Measurements from ENCODE around the gene AGBL1.

AGBL1 gene

GRCh38 chr15:86236356-86237110, 156.9 kb downstream of the AGBL1 start:
- no peak for DNase-seq (ENCODE audit: low read depth in 2 of 2)

DNA sequence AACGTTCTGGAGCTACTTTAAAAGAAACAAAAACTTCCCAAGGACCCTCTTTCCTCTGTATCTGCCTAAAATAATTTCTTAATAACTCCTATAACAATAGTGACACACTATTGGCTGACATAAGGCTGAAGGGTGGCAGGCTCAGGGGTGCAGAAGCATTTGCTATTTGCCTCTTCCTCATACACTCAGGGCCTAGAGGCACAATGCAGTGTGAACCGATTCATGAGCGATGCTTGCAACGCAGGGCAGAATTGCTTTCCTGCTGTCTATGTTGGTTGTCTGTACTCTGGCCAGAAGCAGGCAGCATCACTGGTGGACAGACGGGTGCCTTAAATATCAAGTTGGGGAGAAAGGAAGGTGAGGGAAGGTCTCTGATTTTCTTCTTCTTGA, 157.4 kb downstream of the AGBL1 start:
- DNase-seq (ENCODE audit: low read depth in 2 of 2), result no peak

DNA sequence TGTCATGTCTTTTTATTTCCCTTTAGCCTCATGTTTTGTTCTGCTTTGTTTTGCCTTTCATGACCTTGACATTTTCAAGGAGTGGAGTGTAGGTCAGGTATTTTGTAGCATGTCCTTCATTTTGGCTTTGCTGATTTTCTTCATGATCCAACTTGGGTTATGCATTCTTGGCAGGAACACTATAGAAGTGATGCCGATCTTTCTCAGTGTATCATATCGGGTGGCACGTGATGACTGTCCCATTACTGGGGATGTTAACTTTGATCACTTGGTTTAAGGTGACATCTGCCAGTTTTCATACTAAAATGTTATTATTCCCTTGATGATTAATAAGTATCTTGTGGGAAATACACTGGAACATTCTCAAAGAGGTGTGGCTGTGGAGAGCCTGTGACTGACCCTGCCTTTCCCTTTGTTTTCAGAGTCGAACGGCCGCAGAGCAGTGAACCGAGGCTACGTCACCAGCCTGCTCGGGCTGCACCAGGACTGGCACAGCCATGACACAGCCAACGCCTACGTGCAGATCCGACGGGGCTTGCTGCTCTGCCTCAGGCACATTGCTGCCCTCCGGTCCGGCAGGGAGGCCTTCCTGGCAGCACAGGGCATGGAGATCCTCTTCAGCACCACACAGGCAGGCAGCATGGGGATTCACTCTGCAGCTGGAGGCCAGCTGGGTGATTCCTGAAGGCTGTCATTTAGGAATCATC, 167.7 kb downstream of the AGBL1 start:
- no peak for DNase-seq (ENCODE audit: low read depth in 2 of 2)

- no peak for DNase-seq (ENCODE audit: low read depth in 2 of 2)
Measured at GRCh38 chr15:86255247-86255646, 175.6 kb downstream of the AGBL1 start.

GRCh38 chr15:86256628-86257027, 177.0 kb downstream of the AGBL1 start:
- DNase-seq (ENCODE audit: low read depth in 2 of 2), result no peak

GRCh38 chr15:86259589-86259988, 179.9 kb downstream of the AGBL1 start:
- no peak for DNase-seq (ENCODE audit: low read depth in 2 of 2)

DNA sequence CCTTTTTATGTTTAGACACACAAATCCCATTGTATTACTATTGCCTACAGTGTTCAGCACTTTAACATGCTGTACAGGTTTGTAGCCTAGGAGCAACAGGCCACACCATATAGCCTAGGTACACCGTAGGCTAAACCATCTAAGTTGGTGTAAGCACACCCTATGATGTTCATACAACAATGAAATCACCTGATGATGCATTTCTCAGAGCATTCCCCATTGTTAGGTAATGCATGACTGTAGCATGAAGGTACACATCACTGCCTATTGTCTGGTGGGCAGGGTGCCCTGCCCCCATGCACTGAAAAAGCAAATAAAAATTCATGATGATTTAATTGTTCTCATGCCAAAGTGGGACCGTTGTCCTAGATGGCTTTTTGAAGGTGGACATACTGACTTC, 183.6 kb downstream of the AGBL1 start:
- DNase-seq (ENCODE audit: low read depth in 2 of 2), result no peak

DNA sequence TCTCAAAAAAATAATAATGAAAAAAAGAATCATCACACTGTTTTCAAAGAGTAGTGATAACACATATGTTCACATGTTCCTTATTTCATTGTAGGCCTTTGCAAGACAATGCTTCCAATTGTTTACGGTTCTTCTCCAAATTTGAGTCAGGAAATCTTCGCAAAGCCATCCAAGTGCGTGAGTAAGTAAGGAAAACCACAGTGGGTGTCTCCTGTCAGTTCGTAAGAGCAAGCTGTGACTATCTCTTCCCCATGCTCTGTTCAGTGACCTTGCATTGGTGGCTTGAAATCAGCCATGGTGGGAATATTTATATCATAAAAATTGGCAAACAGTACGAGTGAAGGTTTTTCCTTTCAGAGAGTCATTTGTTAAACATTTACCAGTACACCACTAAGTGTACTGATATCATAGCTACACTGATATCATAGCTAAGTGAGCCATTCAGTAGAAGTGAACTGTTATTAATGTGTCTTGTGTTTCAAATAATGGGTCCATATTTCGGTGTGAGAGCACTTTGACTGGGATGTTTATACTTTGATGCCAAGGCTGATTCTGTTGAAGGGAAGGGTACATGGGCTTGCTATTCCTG, 187.3 kb downstream of the AGBL1 start:
- DNase-seq (ENCODE audit: low read depth in 2 of 2), result no peak

DNA sequence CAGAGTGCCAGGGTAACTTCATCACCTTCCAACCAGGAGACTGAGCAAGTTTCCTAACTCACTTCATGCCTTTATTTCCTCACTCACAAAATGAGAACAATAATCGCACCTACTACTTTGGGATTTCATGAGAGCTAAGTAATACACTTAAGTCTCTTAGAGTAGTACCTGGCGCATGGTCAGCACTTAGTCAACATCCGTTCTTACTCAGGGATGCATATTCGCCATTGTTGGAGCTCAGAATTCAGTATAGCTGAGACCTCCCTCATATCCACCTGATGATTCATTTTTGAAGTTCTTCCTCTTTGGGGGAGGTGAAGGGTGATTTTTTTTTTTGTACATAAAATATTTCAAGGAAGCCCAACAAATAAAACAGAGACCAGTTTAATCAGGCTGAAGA, 188.2 kb downstream of the AGBL1 start:
- DNase-seq (ENCODE audit: low read depth in 2 of 2), result no peak

DNA sequence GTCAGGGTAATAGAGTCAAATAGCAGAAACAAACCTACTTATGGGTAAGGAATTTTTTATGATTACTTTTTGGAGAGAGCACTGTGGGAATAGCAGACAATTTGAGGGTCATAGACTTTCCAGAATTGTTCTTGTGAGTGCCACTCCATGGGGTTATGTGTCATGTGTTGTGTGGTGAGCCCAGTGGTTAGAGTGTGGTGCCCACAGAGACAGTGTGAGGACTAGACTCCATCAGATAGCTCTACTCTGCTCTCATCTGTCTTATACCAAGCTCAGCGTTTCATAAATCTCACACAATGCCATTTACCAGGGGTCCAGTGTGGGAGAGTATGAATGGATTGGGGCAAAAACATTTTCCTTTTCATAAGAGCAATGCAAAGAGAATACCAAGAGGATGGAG, 188.9 kb downstream of the AGBL1 start:
- DNase-seq (ENCODE audit: low read depth in 2 of 2), result no peak

DNA sequence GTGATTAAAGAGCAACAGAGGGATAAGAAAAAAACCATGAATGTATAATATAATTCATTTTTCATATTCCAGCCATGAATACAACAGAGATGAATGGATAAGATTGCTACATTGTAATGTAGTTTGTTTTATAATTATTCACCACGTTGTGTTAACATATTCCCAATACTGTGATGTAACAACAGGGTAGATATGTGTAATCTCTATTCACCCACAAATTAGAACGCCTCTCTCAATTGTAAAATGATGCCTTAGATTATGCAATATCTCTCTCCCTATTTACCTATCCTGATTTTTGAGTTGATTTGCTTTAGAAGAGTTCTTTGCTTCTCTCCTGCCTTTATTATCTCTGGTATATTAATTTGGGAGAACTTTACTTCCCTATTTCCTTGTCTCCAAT, 193.6 kb downstream of the AGBL1 start:
- no peak for DNase-seq (ENCODE audit: low read depth in 2 of 2)

- no peak for DNase-seq (ENCODE audit: low read depth in 2 of 2)
Measured at GRCh38 chr15:86275361-86275760, 195.7 kb downstream of the AGBL1 start.

DNA sequence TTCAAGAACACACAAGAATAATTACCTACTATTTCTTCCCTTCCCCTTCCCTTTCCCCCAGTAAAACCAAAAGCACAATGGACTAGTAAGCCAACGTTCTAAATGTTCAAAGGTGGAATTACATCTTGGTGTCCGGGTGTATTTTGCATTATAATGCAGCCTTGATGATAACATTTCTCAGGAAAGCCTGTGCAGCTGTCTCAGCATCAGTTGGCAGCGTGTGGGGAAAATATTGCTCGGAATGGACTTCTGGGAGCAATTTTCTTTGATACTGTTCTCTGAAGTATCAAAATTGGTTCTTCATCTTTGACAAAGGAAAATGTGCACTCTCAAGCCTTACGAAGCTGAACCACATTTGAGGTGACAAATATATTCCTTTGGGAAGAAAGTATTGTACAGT, 198.9 kb downstream of the AGBL1 start:
- no peak for DNase-seq (ENCODE audit: low read depth in 2 of 2)

GRCh38 chr15:86284635-86285034, 205.0 kb downstream of the AGBL1 start:
- no peak for DNase-seq (ENCODE audit: low read depth in 2 of 2)

DNA sequence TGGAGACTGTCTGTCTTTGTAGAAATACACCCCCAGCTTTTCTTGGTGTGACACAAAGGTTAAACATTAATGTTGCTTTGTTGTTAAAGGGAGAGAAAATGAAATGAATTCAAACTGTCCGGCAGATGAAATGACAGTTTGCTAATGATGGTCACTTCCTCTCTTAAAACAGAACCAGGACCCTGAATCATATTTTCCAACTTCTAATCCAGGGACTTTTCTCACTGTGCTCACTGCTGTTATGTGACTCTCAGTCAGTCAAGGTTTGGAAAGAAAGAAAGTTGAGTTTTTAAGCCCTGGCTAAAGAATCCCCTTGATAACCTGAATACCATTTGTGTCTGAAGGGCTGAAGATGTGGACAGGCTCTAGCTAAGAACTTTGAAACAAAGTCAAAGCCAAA, 215.8 kb downstream of the AGBL1 start:
- DNase-seq (ENCODE audit: low read depth in 2 of 2), result no peak

DNA sequence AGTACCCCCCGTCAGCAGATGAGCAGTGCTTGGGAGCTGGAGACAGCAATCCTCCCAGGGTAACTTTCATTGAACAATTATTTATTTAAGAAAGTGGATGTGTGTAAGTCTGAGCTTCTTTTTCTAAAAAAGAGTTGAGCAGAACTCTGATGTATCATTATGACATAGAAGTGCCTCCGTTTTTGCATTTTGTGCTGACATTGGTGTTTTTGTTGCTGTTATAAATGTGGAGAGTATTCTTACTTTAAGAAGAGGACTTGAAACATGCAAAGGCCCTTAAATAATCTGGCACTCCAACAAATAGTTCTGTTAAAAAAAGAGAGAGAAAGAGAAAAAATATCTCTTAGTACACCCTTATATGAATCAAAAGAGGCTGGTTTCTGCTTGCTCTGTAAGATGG, 217.1 kb downstream of the AGBL1 start:
- no peak for DNase-seq (ENCODE audit: low read depth in 2 of 2)

- DNase-seq (ENCODE audit: low read depth in 2 of 2), result no peak
Measured at GRCh38 chr15:86300390-86301125, 220.9 kb downstream of the AGBL1 start.

DNA sequence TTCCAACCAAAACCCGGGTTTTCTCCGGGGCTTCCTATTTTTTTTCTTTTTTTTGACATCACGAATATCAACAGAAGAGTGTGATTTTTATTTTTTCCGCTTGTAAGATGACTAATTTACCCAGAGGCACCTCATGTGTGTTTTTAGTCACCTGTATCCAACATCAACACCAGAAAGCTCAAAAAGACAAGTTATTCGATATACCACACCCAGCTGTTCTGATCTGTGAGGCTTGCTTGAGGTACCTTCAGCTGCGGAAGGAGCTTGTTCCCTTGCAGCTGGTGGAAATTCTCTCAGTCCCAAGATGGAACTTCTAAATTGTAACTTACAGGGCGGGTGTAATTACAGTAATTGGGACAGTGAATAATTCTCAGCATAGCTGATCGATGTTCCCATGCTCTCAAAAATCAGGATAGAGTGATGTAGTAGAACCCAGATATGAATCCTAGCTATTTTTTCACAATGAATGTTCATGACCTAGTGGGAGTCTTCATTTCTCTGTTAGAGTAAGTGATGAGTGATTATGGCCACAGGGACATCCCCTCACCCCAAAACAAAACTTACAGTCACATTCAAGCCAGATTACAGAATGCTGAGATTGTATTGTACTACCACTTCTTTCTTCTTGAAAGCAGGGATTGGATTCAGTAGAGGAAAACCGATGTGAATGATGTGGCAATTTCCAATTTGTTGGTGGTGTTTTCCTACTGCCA, 232.1 kb downstream of the AGBL1 start:
- no peak for DNase-seq (ENCODE audit: low read depth in 2 of 2)

DNA sequence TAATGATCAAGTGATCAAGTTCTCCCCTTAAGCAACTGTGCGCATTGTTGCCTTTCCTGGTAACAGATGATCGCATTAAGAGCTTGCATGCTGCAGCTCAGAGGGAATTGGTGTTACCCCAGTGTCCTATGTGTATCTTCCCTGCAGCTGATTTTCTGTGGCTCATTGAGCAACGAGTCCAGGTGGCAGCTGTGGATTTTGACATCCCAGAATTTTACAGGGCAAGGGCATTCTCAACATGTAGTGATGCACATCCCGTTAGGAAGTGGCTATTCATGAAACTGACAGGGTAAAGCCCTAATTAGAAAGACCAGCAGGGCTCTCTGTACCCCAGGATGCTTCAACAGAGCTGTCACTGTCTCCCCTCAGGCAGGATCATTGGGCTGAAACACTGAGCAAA, 232.8 kb downstream of the AGBL1 start:
- no peak for DNase-seq (ENCODE audit: low read depth in 2 of 2)

DNA sequence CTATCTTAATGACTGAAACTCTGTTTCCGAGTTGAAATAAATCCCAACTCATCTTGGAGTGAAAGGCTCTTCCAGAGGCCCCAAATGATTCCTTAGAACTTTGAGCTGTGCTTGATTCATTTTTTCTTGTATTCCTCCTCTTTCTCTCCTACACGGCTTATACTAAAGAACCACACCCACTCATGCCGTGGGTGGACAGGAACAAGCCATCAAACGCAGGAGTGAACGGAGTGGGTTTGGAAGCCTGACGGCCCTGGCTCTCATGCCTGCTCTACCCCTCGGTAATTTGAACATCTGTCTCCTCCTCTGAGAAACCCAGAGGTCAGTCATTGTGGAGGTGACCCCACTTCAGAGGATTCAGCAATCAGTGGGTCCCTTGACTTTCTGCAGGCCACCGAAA, 236.5 kb downstream of the AGBL1 start:
- no peak for DNase-seq (ENCODE audit: low read depth in 2 of 2)

DNA sequence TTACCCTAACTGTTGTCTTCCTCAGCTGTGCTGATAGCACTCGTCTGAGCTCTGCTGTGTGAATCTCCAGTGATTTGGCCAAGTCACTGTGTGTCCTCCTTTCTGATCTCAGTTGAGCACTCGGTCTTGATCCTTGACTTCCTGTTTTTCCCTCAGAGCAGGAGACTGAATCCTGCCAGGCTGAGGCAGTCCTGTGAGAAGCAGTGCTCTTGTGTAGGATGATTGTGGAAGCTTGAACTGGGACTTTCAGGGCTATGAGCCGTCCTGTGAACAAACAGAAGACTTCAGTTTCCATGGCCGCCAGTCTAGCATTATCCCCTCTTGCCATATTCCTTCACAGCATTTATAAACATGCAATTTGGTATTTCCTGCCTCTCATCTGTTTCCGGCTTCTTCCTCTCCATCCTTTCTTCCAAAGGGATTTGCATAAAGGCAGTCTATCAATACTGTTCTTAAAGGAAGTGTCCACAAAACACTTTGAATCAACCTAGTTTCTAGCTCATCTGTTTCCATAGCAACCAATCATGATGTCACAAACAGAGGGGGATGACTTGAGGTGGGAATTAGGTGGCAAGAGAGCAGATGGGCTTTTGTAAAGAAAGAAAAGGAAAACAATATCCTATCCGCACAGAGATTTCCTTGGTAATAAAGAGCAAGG, 237.2 kb downstream of the AGBL1 start:
- DNase-seq (ENCODE audit: low read depth in 2 of 2), result no peak
